PC-3 (cell line): ENCODE results near the gene ACKR3.

Experiments
- CTCF ChIP-seq: fragments of 300-600 bp; sonication (generic); conservative IDR thresholded peaks from 2 replicates; pipeline ENCODE4 v1.5.1; 2017; ENCODE audit warnings: antibody characterized with exemption, low read depth, mild to moderate bottlenecking, low read length
- EZH2 ChIP-seq: fragments of 300-600 bp; sonication (generic); IDR thresholded peaks from one replicate; pipeline ENCODE4 v1.6.1; 2017; ENCODE audit warnings: antibody characterized with exemption, mild to moderate bottlenecking, low read length; ENCODE audit not compliant: unreplicated experiment

- TF ChIP-seq CTCF (no peak), EZH2 (no peak)
Measured at GRCh38 chr2:236588932-236589592, 19.4 kb downstream of the ACKR3 start.
